HepG2 (cell line): ENCODE measurements around the gene SKI. TPM values are rescaled to one million over a fixed set of nuclear protein-coding genes. Genes with fewer than 3 reads are reported as not detected.

Experiments
- ATF2 ChIP-seq: sonication (generic); formaldehyde crosslinking; IDR thresholded peaks from 2 replicates; pipeline ENCODE4 v1.4.0; 2020; ENCODE audit warnings: missing genetic modification reagents
- ATF7 ChIP-seq, 2 experiments: fragments of 450-650 bp in 1 of 2; sonication (generic) in 1 of 2; formaldehyde crosslinking in 1 of 2; IDR thresholded peaks; 2 replicates each; pipeline versions ENCODE4 v1.4.0 to v1.6.1; 2016 to 2020; ENCODE audit warnings: antibody characterized with exemption in 1 of 2, mild to moderate bottlenecking in 1 of 2, missing genetic modification reagents in 1 of 2
- CREB1 ChIP-seq, 2 experiments: fragments of 450-650 bp in 1 of 2; IDR thresholded peaks; 2 replicates each; pipeline ENCODE4 v1.6.1; 2016 to 2017; ENCODE audit warnings: control low read depth in 1 of 2, mild to moderate bottlenecking in 1 of 2, missing compliant biosample characterization in 1 of 2, missing genetic modification characterization in 1 of 2
- CREM ChIP-seq, 2 experiments: sonication (generic) in 1 of 2; formaldehyde crosslinking in 1 of 2; IDR thresholded peaks; 2 replicates each; pipeline versions ENCODE4 v1.4.0 to v1.6.1; 2016 to 2020; ENCODE audit warnings: antibody characterized with exemption in 1 of 2, mild to moderate bottlenecking in 1 of 2, missing genetic modification reagents in 1 of 2
- NR2C2 ChIP-seq: sonication (generic); formaldehyde crosslinking; IDR thresholded peaks from 2 replicates; pipeline ENCODE4 v1.4.0; 2020; ENCODE audit warnings: missing genetic modification reagents, mild to moderate bottlenecking, moderate library complexity, borderline replicate concordance
- RELA ChIP-seq: sonication (generic); formaldehyde crosslinking; IDR thresholded peaks from 2 replicates; pipeline ENCODE4 v1.4.0; 2020; ENCODE audit warnings: missing genetic modification reagents
- SP140L ChIP-seq: sonication (generic); formaldehyde crosslinking; IDR thresholded peaks from 2 replicates; pipeline ENCODE4 v1.4.0; 2020; ENCODE audit warnings: missing genetic modification reagents, borderline replicate concordance
- THAP11 ChIP-seq: IDR thresholded peaks from 2 replicates; pipeline ENCODE4 v1.6.1; 2016; ENCODE audit warnings: missing biosample characterization, missing genetic modification reagents
- ZNF619 ChIP-seq: sonication (generic); formaldehyde crosslinking; IDR thresholded peaks from 2 replicates; pipeline ENCODE4 v1.4.0; 2020; ENCODE audit warnings: mild to moderate bottlenecking, missing genetic modification reagents
- polyA plus RNA-seq, 8 experiments: library from polyadenylated mRNA; depleted of rRNA in 3 of 8; stranded (reverse) in 7 of 8; unstranded in 1 of 8; fragments of >200 nt; fragmentation: Illumina TruSeq in 4 of 8; extraction: Trizol in 4 of 8; gene quantifications; 2 replicates each; pipeline versions ENCODE4 v1.2.1 to v1.2.3, GENCODE V29; 2011 to 2016; ENCODE audit warnings: low read depth in 4 of 8, missing spikeins in 1 of 8, mixed read lengths in 1 of 8; ENCODE audit not compliant: insufficient read depth in 1 of 8
- total RNA-seq, 5 experiments: library from RNA; depleted of rRNA; stranded (reverse); fragments of >200 nt; fragmentation: Illumina TruSeq; extraction: Trizol; gene quantifications; 2 replicates each; pipeline ENCODE4 v1.2.3, GENCODE V29; 2016; ENCODE audit warnings: low read depth in 1 of 5
- TF ChIP-seq, protein P1 (sequence below): sonication (generic); formaldehyde crosslinking; IDR thresholded peaks from 2 replicates; pipeline ENCODE4 v1.8.1; 2022; ENCODE audit warnings: low read depth, mild to moderate bottlenecking, missing genetic modification reagents
- TF ChIP-seq, protein P2 (sequence below), 2 experiments: fragments of 450-650 bp in 1 of 2; sonication (generic) in 1 of 2; formaldehyde crosslinking in 1 of 2; IDR thresholded peaks; 2 replicates each; pipeline versions ENCODE4 v1.6.1 to v1.8.0; 2016 to 2022; ENCODE audit warnings: antibody characterized with exemption in 1 of 2, mild to moderate bottlenecking in 1 of 2, missing genetic modification reagents in 1 of 2

Gene SKI
- total and polyA plus RNA-seq, 2 of the 13 experiments (the other 11 are each of a cell fraction or from before 2014, with no cell fraction given): 4.7 to 6.9 TPM

DNA sequence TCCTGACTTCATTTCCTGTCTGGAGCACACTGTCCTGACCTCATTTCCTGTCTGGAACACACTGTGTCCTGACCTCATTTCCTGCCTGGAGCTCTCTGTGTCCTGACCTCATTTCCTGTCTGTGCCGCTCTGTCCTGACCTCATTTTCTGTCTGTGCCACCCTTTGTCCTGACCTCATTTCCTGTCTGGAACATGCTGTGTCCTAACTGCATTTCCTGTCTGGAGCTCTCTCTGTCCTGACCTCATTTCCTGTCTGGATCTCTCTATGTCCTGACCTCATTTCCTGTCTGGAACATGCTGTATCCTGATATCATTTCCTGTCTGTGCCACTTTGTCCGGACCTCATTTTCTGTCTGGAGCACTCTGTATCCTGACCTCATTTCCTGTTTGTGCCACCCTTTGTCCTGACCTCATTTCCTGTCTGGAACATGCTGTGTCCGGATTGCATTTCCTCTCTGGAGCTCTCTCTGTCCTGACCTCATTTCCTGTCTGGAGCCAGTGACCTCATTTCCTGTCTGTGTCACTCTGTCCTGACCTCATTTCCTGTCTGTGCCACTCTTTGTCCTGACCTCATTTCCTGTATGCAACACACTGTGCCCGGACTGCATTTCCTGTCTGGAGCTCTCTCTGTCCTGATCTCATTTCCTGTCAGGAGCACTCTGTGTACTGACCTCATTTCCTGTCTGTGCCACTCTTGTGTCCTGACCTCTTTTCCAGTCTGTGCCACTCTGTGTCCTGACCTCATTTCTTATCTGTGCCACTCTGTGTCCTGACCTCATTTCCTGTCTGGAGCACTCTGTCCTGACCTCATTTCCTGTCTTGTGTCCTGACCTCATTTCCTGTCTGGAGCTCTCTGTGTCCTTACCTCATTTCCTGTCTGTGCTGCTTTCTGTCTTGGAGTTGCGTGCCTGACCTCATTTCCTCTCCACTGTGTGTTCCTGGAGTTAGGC, 27.6 kb downstream of the SKI start (continued):
- 0 out of 2 replicates have a peak, but pooled peaks have one; percentile 29 for TF ChIP-seq ATF2 (CRISPR knock-in tag)
- TF ChIP-seq, protein P1, sequence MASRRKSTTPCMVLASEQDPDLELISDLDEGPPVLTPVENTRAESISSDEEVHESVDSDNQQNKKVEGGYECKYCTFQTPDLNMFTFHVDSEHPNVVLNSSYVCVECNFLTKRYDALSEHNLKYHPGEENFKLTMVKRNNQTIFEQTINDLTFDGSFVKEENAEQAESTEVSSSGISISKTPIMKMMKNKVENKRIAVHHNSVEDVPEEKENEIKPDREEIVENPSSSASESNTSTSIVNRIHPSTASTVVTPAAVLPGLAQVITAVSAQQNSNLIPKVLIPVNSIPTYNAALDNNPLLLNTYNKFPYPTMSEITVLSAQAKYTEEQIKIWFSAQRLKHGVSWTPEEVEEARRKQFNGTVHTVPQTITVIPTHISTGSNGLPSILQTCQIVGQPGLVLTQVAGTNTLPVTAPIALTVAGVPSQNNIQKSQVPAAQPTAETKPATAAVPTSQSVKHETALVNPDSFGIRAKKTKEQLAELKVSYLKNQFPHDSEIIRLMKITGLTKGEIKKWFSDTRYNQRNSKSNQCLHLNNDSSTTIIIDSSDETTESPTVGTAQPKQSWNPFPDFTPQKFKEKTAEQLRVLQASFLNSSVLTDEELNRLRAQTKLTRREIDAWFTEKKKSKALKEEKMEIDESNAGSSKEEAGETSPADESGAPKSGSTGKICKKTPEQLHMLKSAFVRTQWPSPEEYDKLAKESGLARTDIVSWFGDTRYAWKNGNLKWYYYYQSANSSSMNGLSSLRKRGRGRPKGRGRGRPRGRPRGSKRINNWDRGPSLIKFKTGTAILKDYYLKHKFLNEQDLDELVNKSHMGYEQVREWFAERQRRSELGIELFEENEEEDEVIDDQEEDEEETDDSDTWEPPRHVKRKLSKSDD: peak; percentile 64; the same call in 1 of the 2 replicates
- peak; percentile 71 for TF ChIP-seq ATF7 (IDR thresholded peaks at IDR 0.05)
- peak; percentile 28; the same call in 1 of the 2 replicates for TF ChIP-seq ATF7 (CRISPR knock-in tag; IDR thresholded peaks at IDR 0.05)
- TF ChIP-seq NR2C2 (CRISPR knock-in tag): peak; percentile 50
- no peak for TF ChIP-seq SP140L (CRISPR knock-in tag)
- TF ChIP-seq CREM (IDR thresholded peaks at IDR 0.05): peak; percentile 91
- peak; percentile 48; the same call in 1 of the 2 replicates for TF ChIP-seq CREM (CRISPR knock-in tag; IDR thresholded peaks at IDR 0.05)
- no peak for TF ChIP-seq RELA (CRISPR knock-in tag)
- TF ChIP-seq CREB1 (IDR thresholded peaks at IDR 0.05): peak; percentile 92
- peak; percentile 98 for TF ChIP-seq CREB1 (CRISPR knock-in tag; IDR thresholded peaks at IDR 0.05)
- peak; percentile 48; the same call in 1 of the 2 replicates for TF ChIP-seq ZNF619 (CRISPR knock-in tag)
- peak; percentile 62; the same call in 1 of the 2 replicates for TF ChIP-seq THAP11 (CRISPR knock-in tag)
- TF ChIP-seq, protein P2, sequence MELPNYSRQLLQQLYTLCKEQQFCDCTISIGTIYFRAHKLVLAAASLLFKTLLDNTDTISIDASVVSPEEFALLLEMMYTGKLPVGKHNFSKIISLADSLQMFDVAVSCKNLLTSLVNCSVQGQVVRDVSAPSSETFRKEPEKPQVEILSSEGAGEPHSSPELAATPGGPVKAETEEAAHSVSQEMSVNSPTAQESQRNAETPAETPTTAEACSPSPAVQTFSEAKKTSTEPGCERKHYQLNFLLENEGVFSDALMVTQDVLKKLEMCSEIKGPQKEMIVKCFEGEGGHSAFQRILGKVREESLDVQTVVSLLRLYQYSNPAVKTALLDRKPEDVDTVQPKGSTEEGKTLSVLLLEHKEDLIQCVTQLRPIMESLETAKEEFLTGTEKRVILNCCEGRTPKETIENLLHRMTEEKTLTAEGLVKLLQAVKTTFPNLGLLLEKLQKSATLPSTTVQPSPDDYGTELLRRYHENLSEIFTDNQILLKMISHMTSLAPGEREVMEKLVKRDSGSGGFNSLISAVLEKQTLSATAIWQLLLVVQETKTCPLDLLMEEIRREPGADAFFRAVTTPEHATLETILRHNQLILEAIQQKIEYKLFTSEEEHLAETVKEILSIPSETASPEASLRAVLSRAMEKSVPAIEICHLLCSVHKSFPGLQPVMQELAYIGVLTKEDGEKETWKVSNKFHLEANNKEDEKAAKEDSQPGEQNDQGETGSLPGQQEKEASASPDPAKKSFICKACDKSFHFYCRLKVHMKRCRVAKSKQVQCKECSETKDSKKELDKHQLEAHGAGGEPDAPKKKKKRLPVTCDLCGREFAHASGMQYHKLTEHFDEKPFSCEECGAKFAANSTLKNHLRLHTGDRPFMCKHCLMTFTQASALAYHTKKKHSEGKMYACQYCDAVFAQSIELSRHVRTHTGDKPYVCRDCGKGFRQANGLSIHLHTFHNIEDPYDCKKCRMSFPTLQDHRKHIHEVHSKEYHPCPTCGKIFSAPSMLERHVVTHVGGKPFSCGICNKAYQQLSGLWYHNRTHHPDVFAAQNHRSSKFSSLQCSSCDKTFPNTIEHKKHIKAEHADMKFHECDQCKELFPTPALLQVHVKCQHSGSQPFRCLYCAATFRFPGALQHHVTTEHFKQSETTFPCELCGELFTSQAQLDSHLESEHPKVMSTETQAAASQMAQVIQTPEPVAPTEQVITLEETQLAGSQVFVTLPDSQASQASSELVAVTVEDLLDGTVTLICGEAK (IDR thresholded peaks at IDR 0.05): peak; percentile 59; the same call in 1 of the 2 replicates
- TF ChIP-seq, protein P2 (CRISPR knock-in tag; IDR thresholded peaks at IDR 0.05): no peak
